Neuron (in vitro differentiated cells): ENCODE results near the gene NBDY.

Source experiments
- H2AFZ ChIP-seq: one replicate; pipeline ENCODE4 v1.6.1; 2013; ENCODE audit warnings: low read depth, mild to moderate bottlenecking, inconsistent platforms, low read length, moderate library complexity
- H3K27me3 ChIP-seq: one replicate; pipeline ENCODE4 v1.6.1; 2013; ENCODE audit warnings: low read length; ENCODE audit not compliant: insufficient read depth
- H3K36me3 ChIP-seq: one replicate; pipeline ENCODE4 v1.6.1; 2013; ENCODE audit warnings: low read length; ENCODE audit not compliant: insufficient read depth
- H3K4me1 ChIP-seq: one replicate; pipeline ENCODE4 v1.6.1; 2013; ENCODE audit warnings: low read length; ENCODE audit not compliant: insufficient read depth
- H3K4me3 ChIP-seq: 2 replicates; pipeline ENCODE4 v1.5.1; 2013; ENCODE audit warnings: mild to moderate bottlenecking, low read length, moderate library complexity
- H3K9me3 ChIP-seq: one replicate; pipeline ENCODE4 v1.6.1; 2013; ENCODE audit warnings: low read length

NBDY gene

GRCh38 chrX:56784666-56785065 is 55.6 kb downstream of the NBDY start:
- Histone ChIP-seq H2AFZ (no peak overlapping the region), H3K36me3 (peaks cover 6% of the 10 kb centered on the region), H3K27me3 (no peaks in the 10 kb centered on the region), H3K9me3 (no peaks in the 10 kb centered on the region), H3K4me3 (no peak overlapping the region), H3K4me1 (no peaks in the 10 kb centered on the region)

GRCh38 chrX:56785442-56785841 is 56.4 kb downstream of the NBDY start:
- Histone ChIP-seq H2AFZ (no peak overlapping the region), H3K9me3 (no peaks in the 10 kb centered on the region), H3K36me3 (peaks cover 6% of the 10 kb centered on the region), H3K27me3 (no peaks in the 10 kb centered on the region), H3K4me1 (no peaks in the 10 kb centered on the region), H3K4me3 (no peak overlapping the region)

- no peak overlapping the region for H2AFZ ChIP-seq
- no peaks in the 10 kb centered on the region for H3K27me3 ChIP-seq
- H3K9me3 ChIP-seq: no peaks in the 10 kb centered on the region
- H3K4me1 ChIP-seq: no peaks in the 10 kb centered on the region
- H3K4me3 ChIP-seq: no peak overlapping the region
- peaks cover 6% of the 10 kb centered on the region for H3K36me3 ChIP-seq
Observed at GRCh38 chrX:56786889-56787733, 58.1 kb downstream of the NBDY start.

GRCh38 chrX:56787734-56788152 is 58.7 kb downstream of the NBDY start:
- no peaks in the 10 kb centered on the region for H3K27me3 ChIP-seq
- H2AFZ ChIP-seq: no peak overlapping the region
- H3K4me1 ChIP-seq: no peaks in the 10 kb centered on the region
- H3K36me3 ChIP-seq: peaks cover 6% of the 10 kb centered on the region
- no peak overlapping the region for H3K4me3 ChIP-seq
- no peaks in the 10 kb centered on the region for H3K9me3 ChIP-seq

- no peak overlapping the region for H3K4me3 ChIP-seq
- no peaks in the 10 kb centered on the region for H3K27me3 ChIP-seq
- no peaks in the 10 kb centered on the region for H3K9me3 ChIP-seq
- H3K4me1 ChIP-seq: no peaks in the 10 kb centered on the region
- H3K36me3 ChIP-seq: peaks cover 6% of the 10 kb centered on the region
- H2AFZ ChIP-seq: no peak overlapping the region
Observed at GRCh38 chrX:56788229-56788628, 59.2 kb downstream of the NBDY start.

- peaks cover 6% of the 10 kb centered on the region for H3K36me3 ChIP-seq
- H3K4me1 ChIP-seq: no peaks in the 10 kb centered on the region
- H3K9me3 ChIP-seq: no peaks in the 10 kb centered on the region
- no peak overlapping the region for H3K4me3 ChIP-seq
- H2AFZ ChIP-seq: no peak overlapping the region
- no peaks in the 10 kb centered on the region for H3K27me3 ChIP-seq
Observed at GRCh38 chrX:56788717-56789122, 59.7 kb downstream of the NBDY start.

- H3K27me3 ChIP-seq: no peaks in the 10 kb centered on the region
- H3K4me1 ChIP-seq: no peaks in the 10 kb centered on the region
- peaks cover under 1% of the 10 kb centered on the region for H3K9me3 ChIP-seq
- no peak overlapping the region for H3K4me3 ChIP-seq
- no peak overlapping the region for H2AFZ ChIP-seq
- H3K36me3 ChIP-seq: peaks cover 6% of the 10 kb centered on the region
Observed at GRCh38 chrX:56789518-56790070, 60.6 kb downstream of the NBDY start.

- Histone ChIP-seq H2AFZ (no peak overlapping the region), H3K9me3 (peaks cover 5% of the 10 kb centered on the region), H3K4me3 (no peak overlapping the region), H3K36me3 (peaks cover 6% of the 10 kb centered on the region), H3K4me1 (no peaks in the 10 kb centered on the region), H3K27me3 (peaks cover 3% of the 10 kb centered on the region)
Observed at GRCh38 chrX:56790778-56791177, 61.7 kb downstream of the NBDY start.

- no peak overlapping the region for H3K4me3 ChIP-seq
Observed at GRCh38 chrX:56791456-56791855, 62.4 kb downstream of the NBDY start.

GRCh38 chrX:56792270-56793111 is 63.4 kb downstream of the NBDY start:
- Histone ChIP-seq H3K27me3 (peaks cover 3% of the 10 kb centered on the region), H2AFZ (no peak overlapping the region), H3K4me1 (no peaks in the 10 kb centered on the region), H3K36me3 (no peaks in the 10 kb centered on the region), H3K4me3 (no peak overlapping the region), H3K9me3 (peaks cover 5% of the 10 kb centered on the region)

More at GRCh38 chrX:56791456-56791855, 62.4 kb downstream of the NBDY start:
- H3K36me3 ChIP-seq: peaks cover 6% of the 10 kb centered on the region
- H3K4me1 ChIP-seq: no peaks in the 10 kb centered on the region
- H3K27me3 ChIP-seq: peaks cover 3% of the 10 kb centered on the region
- peaks cover 5% of the 10 kb centered on the region for H3K9me3 ChIP-seq
- H2AFZ ChIP-seq: no peak overlapping the region

- Histone ChIP-seq H3K27me3 (peaks cover 3% of the 10 kb centered on the region), H3K4me1 (no peaks in the 10 kb centered on the region), H2AFZ (no peak overlapping the region), H3K36me3 (peaks cover under 1% of the 10 kb centered on the region), H3K9me3 (peaks cover 5% of the 10 kb centered on the region), H3K4me3 (no peak overlapping the region)
Observed at GRCh38 chrX:56793112-56793430, 64.0 kb downstream of the NBDY start.

GRCh38 chrX:56793521-56794320 is 64.7 kb downstream of the NBDY start:
- Histone ChIP-seq H3K9me3 (peaks cover 5% of the 10 kb centered on the region), H3K36me3 (peaks cover 6% of the 10 kb centered on the region), H3K4me3 (no peak overlapping the region), H3K27me3 (peaks cover 3% of the 10 kb centered on the region), H3K4me1 (no peaks in the 10 kb centered on the region), H2AFZ (no peak overlapping the region)
